A549 (cell line): Measurements from ENCODE around the gene LDLRAD4. TPM values are rescaled to one million over a fixed set of nuclear protein-coding genes. Genes with fewer than 3 reads are reported as not detected.

ENCODE experiments used
- ATAC-seq, 2 experiments: fragments of 200-7000 bp in 1 of 2; fragments of >200 bp in 1 of 2; cut with Nextera tagmentation in 1 of 2; cut with Tn5 transposase in 1 of 2; 3 replicates each; pipeline versions ENCODE4 v1.8.0 to v1.9.1; 2018 to 2020; ENCODE audit warnings: mild to moderate bottlenecking in 1 of 2, moderate library complexity in 1 of 2
- CTCF ChIA-PET: fragments of 300-600 bp; sonication (Branson Sonifier 250); formaldehyde crosslinking; extraction: SDS; loops from one replicate; lab custom pipeline; 2021; ENCODE audit warnings: antibody characterized with exemption, inconsistent platforms; lab: Yijun Ruan, JAX
- POLR2A ChIA-PET: fragments of 350-600 bp; formaldehyde crosslinking; extraction: SDS; loops from one replicate; lab custom pipeline; 2021; ENCODE audit warnings: antibody characterized with exemption, inconsistent platforms; lab: Yijun Ruan, JAX
- DNase-seq, 2 experiments: peaks; one replicate each; pipeline versions ENCODE4 v3.0.0 to v3.0.0-alpha.2; 2011 to 2016; ENCODE audit warnings: low read depth in 1 of 2, low spot score in 1 of 2
- FAIRE-seq: peaks from 2 replicates; lab custom pipeline; 2011; peaks lifted over from hg19 to GRCh38; lab: Jason Lieb, UNC
- H3K27ac ChIP-seq, 2 experiments: fragments of >200 bp; sonication (Bioruptor Twin); formaldehyde crosslinking; 3 replicates each; pipeline ENCODE4 v1.5.1; 2016 to 2017
- H3K4me1 ChIP-seq: fragments of >200 bp; sonication (Bioruptor Twin); formaldehyde crosslinking; 3 replicates; pipeline ENCODE4 v1.6.1; 2016
- H3K4me2 ChIP-seq: fragments of >200 bp; sonication (Bioruptor Twin); formaldehyde crosslinking; 3 replicates; pipeline ENCODE4 v1.6.1; 2016
- H3K4me3 ChIP-seq: fragments of >200 bp; sonication (Bioruptor Twin); formaldehyde crosslinking; 3 replicates; pipeline ENCODE4 v1.5.1; 2016
- H3K9me3 ChIP-seq: fragments of >200 bp; sonication (Bioruptor Twin); formaldehyde crosslinking; 3 replicates; pipeline ENCODE4 v1.6.1; 2016
- ATOH8 ChIP-seq: fragments of 250-450 bp; sonication (Bioruptor Pico); IDR thresholded peaks from 2 replicates; pipeline ENCODE4 v1.5.0; 2020; ENCODE audit warnings: low read depth, mild to moderate bottlenecking, moderate library complexity
- CBX2 ChIP-seq: fragments of 200-600 bp; sonication (generic); IDR thresholded peaks from 2 replicates; pipeline ENCODE4 v1.6.1; 2016; ENCODE audit warnings: low read depth, mild to moderate bottlenecking, borderline replicate concordance
- CEBPB ChIP-seq, 2 experiments: fragments of >200 bp in 1 of 2; sonication (Bioruptor Twin) in 1 of 2; formaldehyde crosslinking in 1 of 2; IDR thresholded peaks; 2 replicates each; pipeline ENCODE4 v1.6.1; 2012 to 2016
- CHD2 ChIP-seq: fragments of 150-350 bp; IDR thresholded peaks from 2 replicates; pipeline ENCODE4 v1.6.1; 2014; ENCODE audit warnings: low read length; ENCODE audit not compliant: partially characterized antibody
- EHMT2 ChIP-seq: fragments of 200-600 bp; sonication (generic); IDR thresholded peaks from 2 replicates; pipeline ENCODE4 v1.6.1; 2016; ENCODE audit warnings: antibody characterized with exemption, low read depth, mild to moderate bottlenecking, moderate library complexity
- FOSB ChIP-seq: fragments of 250-450 bp; sonication (Bioruptor Pico); IDR thresholded peaks from 2 replicates; pipeline ENCODE4 v1.5.0; 2020; ENCODE audit warnings: mild to moderate bottlenecking, moderate library complexity
- HDAC2 ChIP-seq: fragments of 200-600 bp; sonication (generic); IDR thresholded peaks from 2 replicates; pipeline ENCODE4 v1.6.1; 2016
- HOXB13 ChIP-seq: fragments of 250-450 bp; sonication (Bioruptor Pico); IDR thresholded peaks from 2 replicates; pipeline ENCODE4 v1.5.0; 2020; ENCODE audit warnings: low read depth, mild to moderate bottlenecking, moderate library complexity
- JUNB ChIP-seq: fragments of >200 bp; sonication (Bioruptor Twin); formaldehyde crosslinking; IDR thresholded peaks from 2 replicates; pipeline ENCODE4 v1.6.1; 2016
- MAFK ChIP-seq: fragments of 450-650 bp; IDR thresholded peaks from 2 replicates; pipeline ENCODE4 v1.6.1; 2014; ENCODE audit not compliant: partially characterized antibody
- POLR2AphosphoS2 ChIP-seq: conservative IDR thresholded peaks from 2 replicates; pipeline ENCODE4 v1.6.1; 2012; ENCODE audit warnings: low read length, improper control_type of control experiment, inconsistent platforms
- RAD21 ChIP-seq, 2 experiments: fragments of >200 bp in 1 of 2; sonication (Bioruptor Twin) in 1 of 2; formaldehyde crosslinking in 1 of 2; IDR thresholded peaks in 1 of 2; conservative IDR thresholded peaks in 1 of 2; 2 replicates in 1 of 2; 3 replicates in 1 of 2; pipeline ENCODE4 v1.6.1; 2012 to 2018; ENCODE audit warnings: inconsistent platforms in 1 of 2
- REST ChIP-seq: fragments of 200-600 bp; sonication (generic); IDR thresholded peaks from 2 replicates; pipeline ENCODE4 v1.6.1; 2016; ENCODE audit warnings: antibody characterized with exemption, mild to moderate bottlenecking, moderate library complexity
- RFX5 ChIP-seq: fragments of 450-650 bp; IDR thresholded peaks from 2 replicates; pipeline ENCODE4 v1.7.1; 2014; ENCODE audit warnings: antibody characterized with exemption, mild to moderate bottlenecking, moderate library complexity
- SMC3 ChIP-seq: fragments of >200 bp; sonication (Bioruptor Twin); formaldehyde crosslinking; IDR thresholded peaks from 3 replicates; pipeline ENCODE4 v1.6.1; 2018; ENCODE audit warnings: inconsistent platforms
- SREBF2 ChIP-seq: fragments of 450-650 bp; IDR thresholded peaks from 2 replicates; pipeline ENCODE4 v1.6.1; 2014; ENCODE audit warnings: mild to moderate bottlenecking, moderate library complexity
- ZC3H11A ChIP-seq: fragments of 450-650 bp; IDR thresholded peaks from 2 replicates; pipeline ENCODE4 v1.6.1; 2014; ENCODE audit warnings: antibody characterized with exemption, mild to moderate bottlenecking
- ZNF302 ChIP-seq: fragments of 250-450 bp; sonication (Bioruptor Pico); IDR thresholded peaks from 2 replicates; pipeline ENCODE4 v1.9.0; 2021; ENCODE audit warnings: inconsistent platforms, mild to moderate bottlenecking, moderate library complexity
- WGBS: methylation state at CpG from one replicate; pipeline ENCODE4 v1.1.6; 2017; ENCODE audit errors: missing lambda C conversion rate; 5-methylcytosine and 5-hydroxymethylcytosine counted together
- polyA plus RNA-seq, 4 experiments: library from polyadenylated mRNA; depleted of rRNA in 3 of 4; stranded (reverse); fragments of >200 nt; fragmentation: RNase III in 1 of 4; extraction: RNeasy Plus Mini Kit Qiagen cat#74134 plus additional on column Dnase treatment in 1 of 4; gene quantifications; 2 replicates in 3 of 4; 3 replicates in 1 of 4; pipeline ENCODE4 v1.2.3, GENCODE V29; 2011 to 2017
- TF ChIP-seq, protein P1 (sequence below): fragments of >200 bp; sonication (Bioruptor Twin); formaldehyde crosslinking; IDR thresholded peaks from 3 replicates; pipeline ENCODE4 v1.5.1; 2016
- TF ChIP-seq, protein P2 (sequence below): fragments of >200 bp; sonication (Bioruptor Twin); formaldehyde crosslinking; IDR thresholded peaks from 3 replicates; pipeline ENCODE4 v1.6.1; 2016

Gene LDLRAD4
- polyA plus RNA-seq, 2 of the 4 experiments (the other 2 are of a cell fraction), result 5.2 to 7.6 TPM

- no peak overlapping the region for H3K4me3 ChIP-seq
- DNase-seq (no peak), ATAC-seq (no peak), FAIRE-seq (no peak)
- H3K4me2 ChIP-seq, result no peak overlapping the region
- no peak for TF ChIP-seq CHD2
- no peak for TF ChIP-seq ZNF302 (CRISPR knock-in tag)
- TF ChIP-seq ZC3H11A, result no peak
- no peak for TF ChIP-seq EHMT2
- no peak for TF ChIP-seq JUNB
- TF ChIP-seq CEBPB (IDR thresholded peaks at IDR 0.05), result no peak
- no peak for TF ChIP-seq REST
- TF ChIP-seq HOXB13, result no peak
- no peak for TF ChIP-seq CBX2
- H3K27ac ChIP-seq, result no peak overlapping the region
- ChIA-PET CTCF (no interaction called here), POLR2A (no interaction called here)
- no peaks in the 10 kb centered on the region for H3K4me1 ChIP-seq
- 73% methylated on average over 3 of the region's 3 CpGs for WGBS
- no peaks in the 10 kb centered on the region for H3K9me3 ChIP-seq
These were observed 28.0 kb downstream of the LDLRAD4 start for GRCh38 chr18:13246591-13246990.

DNA sequence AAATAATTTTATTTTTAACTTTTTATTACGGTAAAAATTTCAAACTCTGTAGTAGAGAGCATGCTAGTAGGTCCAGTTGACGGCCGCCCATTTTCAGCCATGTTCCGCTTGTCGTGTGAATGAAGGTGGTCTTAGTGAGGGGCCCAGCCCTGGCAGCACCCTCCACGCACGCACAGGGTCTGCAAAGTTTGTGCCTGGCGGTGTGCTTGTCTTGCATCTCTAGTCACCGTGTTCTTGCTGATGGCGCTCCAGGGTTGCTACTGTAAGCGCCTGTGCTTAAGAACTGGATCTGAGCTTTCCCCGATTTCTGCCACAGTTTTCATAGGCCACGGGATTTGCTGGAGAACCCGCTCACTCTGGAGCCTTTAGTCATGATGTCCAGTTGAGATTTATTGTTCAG lies 28.9 kb downstream of the LDLRAD4 start:
- Histone ChIP-seq H3K4me2 (no peak overlapping the region), H3K27ac (no peak overlapping the region), H3K9me3 (no peaks in the 10 kb centered on the region), H3K4me1 (no peaks in the 10 kb centered on the region), H3K4me3 (no peak overlapping the region)
- ChIA-PET CTCF (interaction anchor here (1.0 kb wide), 1 partner anchor 31 kb away, joined by 3 read pairs; no protein-coding TSS in a partner anchor), POLR2A (no interaction called here)
- DNase-seq (no peak), ATAC-seq (no peak), FAIRE-seq (no peak)
- TF ChIP-seq ATOH8 (CRISPR knock-in tag) (no peak), CHD2 (no peak), FOSB (CRISPR knock-in tag) (no peak), SREBF2 (no peak), HDAC2 (no peak), RFX5 (no peak), MAFK (no peak), ZC3H11A (no peak), SMC3 (no peak), ZNF302 (CRISPR knock-in tag) (no peak), RAD21 (conservative IDR thresholded peaks at IDR 0.05 in 1 of 2, IDR thresholded peaks at IDR 0.05 in 1 of 2) (no peak), POLR2AphosphoS2 (no peak)
- TF ChIP-seq, protein P1, sequence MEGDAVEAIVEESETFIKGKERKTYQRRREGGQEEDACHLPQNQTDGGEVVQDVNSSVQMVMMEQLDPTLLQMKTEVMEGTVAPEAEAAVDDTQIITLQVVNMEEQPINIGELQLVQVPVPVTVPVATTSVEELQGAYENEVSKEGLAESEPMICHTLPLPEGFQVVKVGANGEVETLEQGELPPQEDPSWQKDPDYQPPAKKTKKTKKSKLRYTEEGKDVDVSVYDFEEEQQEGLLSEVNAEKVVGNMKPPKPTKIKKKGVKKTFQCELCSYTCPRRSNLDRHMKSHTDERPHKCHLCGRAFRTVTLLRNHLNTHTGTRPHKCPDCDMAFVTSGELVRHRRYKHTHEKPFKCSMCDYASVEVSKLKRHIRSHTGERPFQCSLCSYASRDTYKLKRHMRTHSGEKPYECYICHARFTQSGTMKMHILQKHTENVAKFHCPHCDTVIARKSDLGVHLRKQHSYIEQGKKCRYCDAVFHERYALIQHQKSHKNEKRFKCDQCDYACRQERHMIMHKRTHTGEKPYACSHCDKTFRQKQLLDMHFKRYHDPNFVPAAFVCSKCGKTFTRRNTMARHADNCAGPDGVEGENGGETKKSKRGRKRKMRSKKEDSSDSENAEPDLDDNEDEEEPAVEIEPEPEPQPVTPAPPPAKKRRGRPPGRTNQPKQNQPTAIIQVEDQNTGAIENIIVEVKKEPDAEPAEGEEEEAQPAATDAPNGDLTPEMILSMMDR, result no peak
- TF ChIP-seq, protein P2, sequence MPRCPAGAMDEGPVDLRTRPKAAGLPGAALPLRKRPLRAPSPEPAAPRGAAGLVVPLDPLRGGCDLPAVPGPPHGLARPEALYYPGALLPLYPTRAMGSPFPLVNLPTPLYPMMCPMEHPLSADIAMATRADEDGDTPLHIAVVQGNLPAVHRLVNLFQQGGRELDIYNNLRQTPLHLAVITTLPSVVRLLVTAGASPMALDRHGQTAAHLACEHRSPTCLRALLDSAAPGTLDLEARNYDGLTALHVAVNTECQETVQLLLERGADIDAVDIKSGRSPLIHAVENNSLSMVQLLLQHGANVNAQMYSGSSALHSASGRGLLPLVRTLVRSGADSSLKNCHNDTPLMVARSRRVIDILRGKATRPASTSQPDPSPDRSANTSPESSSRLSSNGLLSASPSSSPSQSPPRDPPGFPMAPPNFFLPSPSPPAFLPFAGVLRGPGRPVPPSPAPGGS, result no peak
- 94% methylated on average over 14 of the region's 14 CpGs for WGBS
